Peyer's patch (tissue), 4 donors: Measurements from ENCODE around the gene OR52N5. TPM values are rescaled to one million over a fixed set of nuclear protein-coding genes. Genes with fewer than 3 reads are reported as not detected.

Experiments
- DNase-seq, 3 donors: peaks; one replicate each; pipeline ENCODE4 v3.0.0-alpha.2; 2017 to 2019
- H3K27ac ChIP-seq, 4 donors: fragments of 200-600 bp; sonication (generic); one replicate each; pipeline ENCODE4 v1.5.1; 2016 to 2019
- H3K27me3 ChIP-seq, 2 donors: fragments of 200-600 bp; sonication (generic); one replicate each; pipeline ENCODE4 v1.5.1; 2019
- H3K36me3 ChIP-seq, 3 donors: fragments of 200-600 bp; sonication (generic); one replicate each; pipeline ENCODE4 v1.5.1; 2016 to 2019
- H3K4me1 ChIP-seq, 4 donors: fragments of 200-600 bp; sonication (generic); one replicate each; pipeline ENCODE4 v1.5.1; 2016 to 2019
- H3K4me3 ChIP-seq, 4 donors: fragments of 200-600 bp; sonication (generic); 1 replicate in 3 of 4; 2 replicates in 1 of 4; pipeline ENCODE4 v1.5.1; 2016 to 2019; ENCODE audit warnings: mild to moderate bottlenecking in 1 of 4
- H3K9me3 ChIP-seq, 4 donors: fragments of 200-600 bp; sonication (generic); one replicate each; pipeline ENCODE4 v1.5.1; 2016 to 2019; ENCODE audit warnings: mild to moderate bottlenecking in 1 of 4
- POLR2A ChIP-seq, 2 donors: fragments of 450-650 bp; IDR thresholded peaks; one replicate each; pipeline ENCODE4 v1.5.1; 2017; ENCODE audit warnings: antibody characterized with exemption in 2 of 2, mild to moderate bottlenecking in 2 of 2, moderate library complexity in 2 of 2
- total RNA-seq, 4 donors: library from RNA; depleted of rRNA; stranded (reverse); fragments of >200 nt; gene quantifications; one replicate each; pipeline ENCODE4 v1.1.0, GENCODE V29; 2016
- TF ChIP-seq, protein P1 (sequence below), 6 experiments: fragments of 450-650 bp in 4 of 6; fragments of 200-600 bp in 2 of 6; sonication (generic) in 1 of 6; IDR thresholded peaks; one replicate each; pipeline ENCODE4 v1.5.1; 2017 to 2019; ENCODE audit warnings: antibody characterized with exemption in 6 of 6, mild to moderate bottlenecking in 3 of 6, moderate library complexity in 1 of 6

The OR52N5 gene
- total RNA-seq, 4 donors from 2014 or later = not detected

DNA sequence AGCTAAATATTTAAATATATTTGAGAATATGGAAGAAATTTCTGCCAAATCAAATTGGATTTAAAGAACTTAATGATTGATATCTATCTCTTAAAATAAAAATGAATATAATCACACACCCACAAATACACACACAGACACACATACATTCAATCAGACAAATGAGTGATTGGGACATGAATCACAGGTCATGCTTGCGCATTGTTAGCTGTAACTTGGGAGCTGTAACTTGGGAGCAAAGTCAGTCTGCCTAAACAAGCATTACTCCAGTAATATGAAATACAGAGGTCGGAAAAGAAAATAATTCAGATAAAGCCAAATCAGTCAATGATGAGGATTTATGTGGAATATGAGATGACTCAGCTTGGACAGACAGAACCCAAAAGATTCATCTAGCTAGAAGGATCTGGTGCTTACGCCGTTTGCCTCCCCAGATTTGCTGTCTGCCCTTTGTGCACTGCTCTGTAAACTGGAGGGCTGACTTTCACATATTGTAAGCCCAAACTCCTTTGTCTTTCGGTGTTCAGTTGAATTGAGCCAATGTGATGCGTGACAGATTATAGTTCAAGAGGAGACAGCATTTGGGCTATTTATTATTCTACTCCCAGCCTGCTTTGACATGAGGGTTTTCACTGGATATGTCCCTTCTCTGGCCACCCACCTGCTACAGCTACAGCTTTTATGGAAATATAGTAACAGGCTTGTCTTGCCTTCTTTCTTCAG lies 45.3 kb downstream of the OR52N5 start:
- no peaks in the 10 kb centered on the region for H3K36me3 ChIP-seq
- no peak for TF ChIP-seq POLR2A (IDR thresholded peaks at IDR 0.05)
- no peak overlapping the region for H3K27ac ChIP-seq
- no peaks in the 10 kb centered on the region for H3K27me3 ChIP-seq
- H3K4me3 ChIP-seq = no peak overlapping the region
- peaks cover 0 to 5% (median 0%) of the 10 kb centered on the region in 4 donors for H3K9me3 ChIP-seq
- DNase-seq = no peak
- no peaks in the 10 kb centered on the region for H3K4me1 ChIP-seq

DNA sequence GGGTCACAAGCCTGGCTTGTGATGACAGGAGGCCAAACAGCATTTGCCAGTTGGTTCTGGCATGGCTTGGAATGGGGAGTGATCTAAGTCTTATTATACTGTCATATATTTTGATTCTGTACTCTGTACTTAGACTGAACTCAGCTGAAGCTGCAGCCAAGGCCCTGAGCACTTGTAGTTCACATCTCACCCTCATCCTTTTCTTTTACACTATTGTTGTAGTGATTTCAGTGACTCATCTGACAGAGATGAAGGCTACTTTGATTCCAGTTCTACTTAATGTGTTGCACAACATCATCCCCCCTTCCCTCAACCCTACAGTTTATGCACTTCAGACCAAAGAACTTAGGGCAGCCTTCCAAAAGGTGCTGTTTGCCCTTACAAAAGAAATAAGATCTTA lies 46.1 kb downstream of the OR52N5 start:
- H3K4me1 ChIP-seq = no peaks in the 10 kb centered on the region
- no peak for DNase-seq
- H3K36me3 ChIP-seq = no peaks in the 10 kb centered on the region
- TF ChIP-seq POLR2A (IDR thresholded peaks at IDR 0.05) = no peak
- TF ChIP-seq, protein P1, sequence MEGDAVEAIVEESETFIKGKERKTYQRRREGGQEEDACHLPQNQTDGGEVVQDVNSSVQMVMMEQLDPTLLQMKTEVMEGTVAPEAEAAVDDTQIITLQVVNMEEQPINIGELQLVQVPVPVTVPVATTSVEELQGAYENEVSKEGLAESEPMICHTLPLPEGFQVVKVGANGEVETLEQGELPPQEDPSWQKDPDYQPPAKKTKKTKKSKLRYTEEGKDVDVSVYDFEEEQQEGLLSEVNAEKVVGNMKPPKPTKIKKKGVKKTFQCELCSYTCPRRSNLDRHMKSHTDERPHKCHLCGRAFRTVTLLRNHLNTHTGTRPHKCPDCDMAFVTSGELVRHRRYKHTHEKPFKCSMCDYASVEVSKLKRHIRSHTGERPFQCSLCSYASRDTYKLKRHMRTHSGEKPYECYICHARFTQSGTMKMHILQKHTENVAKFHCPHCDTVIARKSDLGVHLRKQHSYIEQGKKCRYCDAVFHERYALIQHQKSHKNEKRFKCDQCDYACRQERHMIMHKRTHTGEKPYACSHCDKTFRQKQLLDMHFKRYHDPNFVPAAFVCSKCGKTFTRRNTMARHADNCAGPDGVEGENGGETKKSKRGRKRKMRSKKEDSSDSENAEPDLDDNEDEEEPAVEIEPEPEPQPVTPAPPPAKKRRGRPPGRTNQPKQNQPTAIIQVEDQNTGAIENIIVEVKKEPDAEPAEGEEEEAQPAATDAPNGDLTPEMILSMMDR (IDR thresholded peaks at IDR 0.05) = no peak
- H3K27me3 ChIP-seq = no peaks in the 10 kb centered on the region
- no peak overlapping the region for H3K27ac ChIP-seq
- peaks cover 0 to 5% (median 0%) of the 10 kb centered on the region in 4 donors for H3K9me3 ChIP-seq
- no peak overlapping the region for H3K4me3 ChIP-seq

DNA sequence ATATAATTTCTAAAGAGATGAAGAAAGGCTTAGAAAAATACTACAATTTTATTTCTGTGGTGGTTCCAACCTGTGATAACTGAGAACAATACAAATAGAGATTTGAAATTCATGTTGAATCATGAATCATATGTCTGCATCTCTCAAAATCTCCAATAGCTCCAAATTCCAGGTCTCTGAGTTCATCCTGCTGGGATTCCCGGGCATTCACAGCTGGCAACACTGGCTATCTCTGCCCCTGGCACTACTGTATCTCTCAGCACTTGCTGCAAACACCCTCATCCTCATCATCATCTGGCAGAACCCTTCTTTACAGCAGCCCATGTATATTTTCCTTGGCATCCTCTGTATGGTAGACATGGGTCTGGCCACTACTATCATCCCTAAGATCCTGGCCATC lies 46.8 kb downstream of the OR52N5 start, which contains the start of gene OR56B1:
Gene OR56B1, plus strand, starts transcription at position 53 of the 400 bp plus-strand sequence. Its CDS starts 69 bp downstream, at position 122.
- Histone ChIP-seq H3K4me3 (no peak within 1 kb of the TSS), H3K9me3 (peaks cover 0 to 3% (median 0%) of the 10 kb centered on the region in 4 donors), H3K4me1 (no peaks in the 10 kb centered on the region), H3K27ac (no peak within 1 kb of the TSS), H3K27me3 (no peaks in the 10 kb centered on the region), H3K36me3 (no peaks in the 10 kb centered on the region)
- TF ChIP-seq POLR2A (IDR thresholded peaks at IDR 0.05) = no peak
- TF ChIP-seq, protein P1 (IDR thresholded peaks at IDR 0.05) = no peak
- DNase-seq = no peak

DNA sequence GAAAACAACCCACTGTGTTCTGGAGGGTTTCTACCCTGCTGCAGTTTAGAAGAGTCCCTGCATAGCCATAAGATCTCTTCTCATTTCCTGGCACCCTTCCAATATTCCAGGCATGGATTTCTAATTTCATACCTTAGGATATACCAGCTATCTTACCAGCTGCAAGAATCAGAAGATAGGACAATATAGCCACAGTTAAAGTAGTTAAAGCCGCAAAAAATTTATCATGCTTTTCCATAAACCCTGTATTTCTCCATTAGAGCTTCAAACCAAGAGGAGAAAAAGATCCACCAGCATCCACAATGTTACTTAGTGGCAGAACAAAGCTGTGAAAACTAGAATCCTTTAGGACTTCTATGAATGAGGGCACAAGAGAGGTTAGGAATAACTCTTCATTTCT lies 55.5 kb downstream of the OR52N5 start:
- Histone ChIP-seq H3K4me3 (no peak overlapping the region), H3K4me1 (no peaks in the 10 kb centered on the region), H3K27ac (no peak overlapping the region), H3K9me3 (no peaks in the 10 kb centered on the region), H3K27me3 (no peaks in the 10 kb centered on the region), H3K36me3 (no peaks in the 10 kb centered on the region)
- DNase-seq = no peak
- TF ChIP-seq, protein P1 (IDR thresholded peaks at IDR 0.05) = no peak
- TF ChIP-seq POLR2A (IDR thresholded peaks at IDR 0.05) = no peak

DNA sequence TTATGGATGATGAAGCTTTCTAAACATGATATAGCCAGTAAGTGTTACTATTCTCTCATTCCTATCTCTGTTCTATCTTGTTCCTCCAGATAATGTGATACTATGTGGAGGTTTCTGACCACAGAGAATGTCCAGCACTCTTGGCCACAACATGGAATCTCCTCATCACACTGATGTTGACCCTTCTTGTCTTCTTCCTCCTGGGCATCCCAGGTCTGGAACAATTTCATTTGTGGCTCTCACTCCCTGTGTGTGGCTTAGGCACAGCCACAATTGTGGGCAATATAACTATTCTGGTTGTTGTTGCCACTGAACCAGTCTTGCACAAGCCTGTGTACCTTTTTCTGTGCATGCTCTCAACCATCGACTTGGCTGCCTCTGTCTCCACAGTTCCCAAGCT lies 56.8 kb downstream of the OR52N5 start:
- TF ChIP-seq, protein P1 (IDR thresholded peaks at IDR 0.05) = no peak
- TF ChIP-seq POLR2A (IDR thresholded peaks at IDR 0.05) = no peak
- DNase-seq = no peak

More for the DNA sequence above, 56.8 kb downstream of the OR52N5 start:
- Histone ChIP-seq H3K27me3 (no peaks in the 10 kb centered on the region), H3K36me3 (no peaks in the 10 kb centered on the region), H3K27ac (no peak overlapping the region), H3K9me3 (no peaks in the 10 kb centered on the region), H3K4me3 (no peak overlapping the region), H3K4me1 (no peaks in the 10 kb centered on the region)

Other genes starting within 250 kb of the OR52N5 start
- not detected for gene OR52H1, start 234.8 kb downstream of the OR52N5 start, total RNA-seq
- not detected for gene OR52B6, start 202.5 kb downstream of the OR52N5 start, total RNA-seq
- gene TRIM6, start 186.7 kb downstream of the OR52N5 start, total RNA-seq = 1 to 10 TPM in 3 of 4 donors, under 1 TPM in 1; 0.53 to 3.3 (median 1.3) TPM
- 10 to 100 TPM in 3 of 4 donors, 1 to 10 TPM in 1; 6.7 to 14.9 (median 11.0) TPM for gene TRIM34, start 158.4 kb downstream of the OR52N5 start, total RNA-seq
- 10 to 100 TPM in 3 of 4 donors, 1 to 10 TPM in 1; 8.1 to 55.3 (median 21.3) TPM for gene TRIM5, start 98.3 kb downstream of the OR52N5 start, total RNA-seq
- gene TRIM22, start 93.6 kb downstream of the OR52N5 start, total RNA-seq = 100 to 1,000 TPM in 1 of 4 donors, 10 to 100 TPM in 3; 23.9 to 309 (median 34.3) TPM
- gene OR56B1, start 46.9 kb downstream of the OR52N5 start, total RNA-seq = not detected
- gene OR52N4, start 29.1 kb downstream of the OR52N5 start, total RNA-seq = not detected
- gene OR52N1, start 7.9 kb upstream of the OR52N5 start, total RNA-seq = not detected
- gene OR52N2, start 25.6 kb upstream of the OR52N5 start, total RNA-seq = not detected
- not detected for gene OR52E6, start 58.5 kb upstream of the OR52N5 start, total RNA-seq
- not detected for gene OR52E8, start 74.3 kb upstream of the OR52N5 start, total RNA-seq
- gene OR52E4, start 97.3 kb upstream of the OR52N5 start, total RNA-seq = not detected
- gene OR52E5, start 109.9 kb upstream of the OR52N5 start, total RNA-seq = not detected
- gene OR56A3, start 158.9 kb upstream of the OR52N5 start, total RNA-seq = not detected
- gene OR56A5, start 185.1 kb upstream of the OR52N5 start, total RNA-seq = not detected
- not detected for gene OR52L1, start 203.6 kb upstream of the OR52N5 start, total RNA-seq
- gene OR56A4, start 223.6 kb upstream of the OR52N5 start, total RNA-seq = not detected
- not detected for gene OR56A1, start 247.4 kb upstream of the OR52N5 start, total RNA-seq